Peyer's patch (tissue), 4 donors: ENCODE results near the gene COL16A1.

Experiments
- CTCF ChIP-seq, 6 experiments: fragments of 450-650 bp in 4 of 6; fragments of 200-600 bp in 2 of 6; sonication (generic) in 1 of 6; IDR thresholded peaks; one replicate each; pipeline ENCODE4 v1.5.1; 2017 to 2019; ENCODE audit warnings: antibody characterized with exemption in 6 of 6, mild to moderate bottlenecking in 3 of 6, moderate library complexity in 1 of 6
- POLR2A ChIP-seq, 2 donors: fragments of 450-650 bp; IDR thresholded peaks; one replicate each; pipeline ENCODE4 v1.5.1; 2017; ENCODE audit warnings: antibody characterized with exemption in 2 of 2, mild to moderate bottlenecking in 2 of 2, moderate library complexity in 2 of 2

GRCh38 chr1:31734582-31735107 lies 30.8 kb upstream of the COL16A1 start:
- no peak for TF ChIP-seq CTCF (IDR thresholded peaks at IDR 0.05)
- TF ChIP-seq POLR2A (IDR thresholded peaks at IDR 0.05): no peak
